K562 (cell line): Measurements from ENCODE around the gene CHAF1A. TPM values are rescaled to one million over a fixed set of nuclear protein-coding genes. Genes with fewer than 3 reads are reported as not detected.

Source experiments
- ATAC-seq: fragments of 200-7000 bp; cut with Tn5 transposase; 3 replicates; pipeline ENCODE4 v1.9.1; 2020; ENCODE audit warnings: moderate library complexity
- BruUV-seq: library from RNA; stranded (reverse); fragments of 400-500 nt; replicated peaks from 2 replicates; lab custom pipeline; 2021; lab: Mats Ljungman, UMichigan
- CTCF ChIA-PET: fragments of 300-600 bp; formaldehyde crosslinking; extraction: SDS; loops from one replicate; lab custom pipeline; 2021; ENCODE audit warnings: low intra/inter-chr PET ratio; lab: Yijun Ruan, JAX
- POLR2A ChIA-PET: fragments of 300-600, 350-650 bp; sonication (Branson Sonifier 250); formaldehyde crosslinking; extraction: SDS; loops from one replicate; lab custom pipeline; 2021; ENCODE audit warnings: antibody characterized with exemption, inconsistent platforms; lab: Yijun Ruan, JAX
- DNase-seq, 4 experiments: peaks; one replicate each; pipeline versions ENCODE4 v3.0.0 to v3.0.0-alpha.2; 2011 to 2018; ENCODE audit warnings: low spot score in 3 of 4, mixed read lengths in 3 of 4; ENCODE audit errors: extremely low read depth in 1 of 4
- FAIRE-seq: peaks from 2 replicates; lab custom pipeline; 2011; peaks lifted over from hg19 to GRCh38; lab: Jason Lieb, UNC
- H2AFZ ChIP-seq: 2 replicates; pipeline ENCODE4 v1.6.0; 2011; ENCODE audit warnings: low read depth, low read length, control low read depth, inconsistent platforms
- H3K27ac ChIP-seq: fragments of 200-600 bp; 3 replicates; pipeline ENCODE4 v1.8.0; 2011; ENCODE audit warnings: low read depth, mild to moderate bottlenecking, control low read depth, inconsistent platforms, low read length, moderate library complexity, mixed read lengths; ENCODE audit errors: extremely low read depth
- H3K27me3 ChIP-seq, 2 experiments: fragments of 300-600 bp in 1 of 2; 2 replicates in 1 of 2; 3 replicates in 1 of 2; pipeline versions ENCODE4 v1.6.0 to v1.8.0; 2011; ENCODE audit warnings: inconsistent platforms in 2 of 2, low read length in 2 of 2, mild to moderate bottlenecking in 1 of 2, mixed read lengths in 1 of 2, moderate library complexity in 1 of 2; ENCODE audit not compliant: control insufficient read depth in 2 of 2, insufficient read depth in 2 of 2
- H3K36me3 ChIP-seq: fragments of 300-600 bp; 3 replicates; pipeline ENCODE4 v1.8.0; 2011; ENCODE audit warnings: mild to moderate bottlenecking, low read length, inconsistent platforms; ENCODE audit not compliant: control insufficient read depth, insufficient read depth
- H3K4me1 ChIP-seq, 2 experiments: fragments of 200-600 bp in 1 of 2; replicated peaks in 1 of 2; 2 replicates in 1 of 2; 3 replicates in 1 of 2; pipeline versions ENCODE4 v1.5.1 to v1.8.0; 2011; ENCODE audit warnings: inconsistent platforms in 2 of 2, low read length in 2 of 2, mild to moderate bottlenecking in 1 of 2, mixed read lengths in 1 of 2, moderate library complexity in 1 of 2; ENCODE audit not compliant: control insufficient read depth in 2 of 2, insufficient read depth in 2 of 2
- H3K4me2 ChIP-seq: 2 replicates; pipeline ENCODE4 v1.6.1; 2011; ENCODE audit warnings: low read length, control low read depth, inconsistent platforms, mixed read lengths; ENCODE audit not compliant: insufficient read depth
- H3K4me3 ChIP-seq: fragments of 200-600 bp; sonication (generic), shearing (Covaris generic); 2 replicates; pipeline ENCODE4 v1.5.1; 2016; ENCODE audit warnings: control low read depth, inconsistent platforms
- H3K79me2 ChIP-seq: fragments of 200-600 bp; 3 replicates; pipeline ENCODE4 v1.8.0; 2011; ENCODE audit warnings: low read length, inconsistent platforms; ENCODE audit not compliant: control insufficient read depth, insufficient read depth
- H3K9ac ChIP-seq, 2 experiments: 2 replicates each; pipeline versions ENCODE4 v1.6.0 to v1.6.1; 2011; ENCODE audit warnings: low read depth in 2 of 2, low read length in 2 of 2, control low read depth in 1 of 2, inconsistent platforms in 1 of 2, mild to moderate bottlenecking in 1 of 2, mixed read lengths in 1 of 2; ENCODE audit not compliant: insufficient read depth in 1 of 2
- H3K9me1 ChIP-seq: one replicate; pipeline ENCODE4 v1.6.0; 2011; ENCODE audit warnings: inconsistent platforms, mild to moderate bottlenecking, low read length, moderate library complexity; ENCODE audit not compliant: control insufficient read depth, insufficient read depth
- H3K9me3 ChIP-seq: replicated peaks from 2 replicates; pipeline ENCODE4 v1.5.1; 2011; ENCODE audit warnings: low read depth, low read length, inconsistent platforms; ENCODE audit not compliant: control insufficient read depth, insufficient read depth
- H4K20me1 ChIP-seq: replicated peaks from 2 replicates; pipeline ENCODE4 v1.6.1; 2011; ENCODE audit warnings: low read length, inconsistent platforms, mixed read lengths; ENCODE audit not compliant: control insufficient read depth, insufficient read depth
- FOXA1 ChIP-seq: fragments of 450-650 bp; IDR thresholded peaks from 2 replicates; pipeline ENCODE4 v1.6.1; 2016; ENCODE audit warnings: mild to moderate bottlenecking, borderline replicate concordance
- HIVEP1 ChIP-seq: fragments of 250-450 bp; sonication (Bioruptor Pico); IDR thresholded peaks from 2 replicates; pipeline ENCODE4 v1.4.0; 2020; ENCODE audit warnings: mild to moderate bottlenecking
- NRF1 ChIP-seq, 2 experiments: fragments of 450-650 bp; IDR thresholded peaks in 1 of 2; conservative IDR thresholded peaks in 1 of 2; 2 replicates each; pipeline ENCODE4 v1.6.1; 2014; ENCODE audit warnings: mild to moderate bottlenecking in 2 of 2
- POLR2G ChIP-seq: fragments of 200-400 bp; formaldehyde crosslinking; IDR thresholded peaks from 2 replicates; pipeline ENCODE4 v1.6.1; 2017; ENCODE audit warnings: low read depth, mild to moderate bottlenecking, antibody characterized with exemption, low read length, moderate library complexity
- PPARD ChIP-seq: fragments of 250-450 bp; sonication (Bioruptor Pico); IDR thresholded peaks from 2 replicates; pipeline ENCODE4 v1.8.0; 2022; ENCODE audit warnings: inconsistent platforms, mild to moderate bottlenecking, moderate library complexity
- TCF7 ChIP-seq: sonication (generic); IDR thresholded peaks from 2 replicates; pipeline ENCODE4 v1.6.1; 2016; ENCODE audit warnings: antibody characterized with exemption, borderline replicate concordance
- ZNF785 ChIP-seq: fragments of 250-450 bp; sonication (Bioruptor Pico); IDR thresholded peaks from 2 replicates; pipeline ENCODE4 v1.4.0; 2020; ENCODE audit warnings: mild to moderate bottlenecking
- WGBS: fragments of 100-300 bp; shearing (Covaris generic); methylation state at CpG from one replicate; pipeline ENCODE4 v1.1.6; 2016; ENCODE audit warnings: low coverage, mixed read lengths; ENCODE audit not compliant: insufficient coverage; ENCODE audit errors: missing lambda C conversion rate; 5-methylcytosine and 5-hydroxymethylcytosine counted together
- in situ Hi-C: fragments of 300-500 bp; cut with MboI; formaldehyde crosslinking; loops from 4 replicates; pipeline ENCODE4 v1.15.0; 2018; ENCODE audit warnings: inconsistent platforms, mixed read lengths
- intact Hi-C: fragments of 100-400 bp; cut with micrococcal nuclease; formaldehyde crosslinking; loops from 2 replicates; pipeline ENCODE4 v1.14.2; 2022
- polyA plus RNA-seq, 8 experiments: library from polyadenylated mRNA; depleted of rRNA in 4 of 8; stranded (reverse) in 5 of 8; unstranded in 3 of 8; fragments of >200 nt; fragmentation: Nextera tagmentation in 2 of 8; fragmentation: Illumina TruSeq in 1 of 8; extraction: Ambion mirVana in 2 of 8; extraction: Trizol in 1 of 8; gene quantifications; 2 replicates each; pipeline versions ENCODE4 v1.2.1 to v1.2.3, GENCODE V29; 2011 to 2014; ENCODE audit warnings: inconsistent platforms in 1 of 8, missing spikeins in 1 of 8
- total RNA-seq, 7 experiments: library from RNA; depleted of rRNA in 6 of 7; stranded (reverse); fragments of >200 nt in 6 of 7; fragmentation: Illumina TruSeq in 2 of 7; extraction: Trizol in 2 of 7; gene quantifications; 2 replicates each; pipeline versions ENCODE4 v1.2.1 to v1.2.3, GENCODE V29; 2011 to 2021; ENCODE audit warnings: low replicate concordance in 1 of 7
- TF ChIP-seq, protein P1 (sequence below): sonication (generic); formaldehyde crosslinking; IDR thresholded peaks from 2 replicates; pipeline ENCODE4 v1.8.1; 2023; ENCODE audit warnings: mild to moderate bottlenecking, missing genetic modification reagents
- TF ChIP-seq, protein P2 (sequence below): fragments of 200-800 bp; sonication (Bioruptor generic); IDR thresholded peaks from 2 replicates; pipeline ENCODE4 v1.6.1; 2017; ENCODE audit warnings: missing genetic modification characterization, missing compliant biosample characterization
- TF ChIP-seq, protein P3 (sequence below): fragments of 250-450 bp; sonication (Bioruptor Pico); IDR thresholded peaks from 2 replicates; pipeline ENCODE4 v1.8.0; 2021; ENCODE audit warnings: mild to moderate bottlenecking, moderate library complexity
- TF ChIP-seq, protein P4 (sequence below): fragments of 450-650 bp; IDR thresholded peaks from 2 replicates; pipeline ENCODE4 v1.6.1; 2017; ENCODE audit warnings: mild to moderate bottlenecking, moderate library complexity
- TF ChIP-seq, protein P5 (sequence below): fragments of 250-450 bp; sonication (Bioruptor Pico); IDR thresholded peaks from 2 replicates; pipeline ENCODE4 v1.5.0; 2021; ENCODE audit warnings: mild to moderate bottlenecking, borderline replicate concordance

Gene CHAF1A
- total and polyA plus RNA-seq, 9 of the 15 experiments (the other 6 are each of a cell fraction or from before 2014, with no cell fraction given), result 1.6 to 86.9 (median 45.2) TPM

DNA sequence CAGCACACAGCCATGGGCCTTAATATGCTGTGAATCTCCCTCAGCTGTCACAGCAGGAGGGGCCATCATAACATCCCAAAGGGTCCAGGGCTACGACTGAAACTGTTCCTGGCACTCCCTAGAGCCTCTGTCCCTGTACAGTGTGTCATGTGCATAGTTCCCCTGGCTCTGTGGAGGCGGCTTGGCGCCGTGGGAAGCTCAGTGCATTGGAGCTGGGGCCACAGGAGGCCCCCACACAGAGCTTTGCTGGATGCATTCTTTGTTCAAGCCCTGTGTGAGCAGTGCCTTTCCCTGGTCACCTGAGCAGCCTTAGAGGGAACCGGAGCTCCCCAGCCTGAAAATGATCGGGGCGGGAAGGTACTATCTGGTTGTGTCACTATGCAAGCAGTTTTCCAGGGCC lies 33.8 kb downstream of the CHAF1A start:
- H3K9me3 ChIP-seq, result no peaks in the 10 kb centered on the region
- no peak overlapping the region for H3K27ac ChIP-seq
- H3K4me2 ChIP-seq, result no peak overlapping the region
- TF ChIP-seq, protein P1, sequence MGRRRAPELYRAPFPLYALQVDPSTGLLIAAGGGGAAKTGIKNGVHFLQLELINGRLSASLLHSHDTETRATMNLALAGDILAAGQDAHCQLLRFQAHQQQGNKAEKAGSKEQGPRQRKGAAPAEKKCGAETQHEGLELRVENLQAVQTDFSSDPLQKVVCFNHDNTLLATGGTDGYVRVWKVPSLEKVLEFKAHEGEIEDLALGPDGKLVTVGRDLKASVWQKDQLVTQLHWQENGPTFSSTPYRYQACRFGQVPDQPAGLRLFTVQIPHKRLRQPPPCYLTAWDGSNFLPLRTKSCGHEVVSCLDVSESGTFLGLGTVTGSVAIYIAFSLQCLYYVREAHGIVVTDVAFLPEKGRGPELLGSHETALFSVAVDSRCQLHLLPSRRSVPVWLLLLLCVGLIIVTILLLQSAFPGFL (CRISPR knock-in tag), result no peak
- TF ChIP-seq, protein P2, sequence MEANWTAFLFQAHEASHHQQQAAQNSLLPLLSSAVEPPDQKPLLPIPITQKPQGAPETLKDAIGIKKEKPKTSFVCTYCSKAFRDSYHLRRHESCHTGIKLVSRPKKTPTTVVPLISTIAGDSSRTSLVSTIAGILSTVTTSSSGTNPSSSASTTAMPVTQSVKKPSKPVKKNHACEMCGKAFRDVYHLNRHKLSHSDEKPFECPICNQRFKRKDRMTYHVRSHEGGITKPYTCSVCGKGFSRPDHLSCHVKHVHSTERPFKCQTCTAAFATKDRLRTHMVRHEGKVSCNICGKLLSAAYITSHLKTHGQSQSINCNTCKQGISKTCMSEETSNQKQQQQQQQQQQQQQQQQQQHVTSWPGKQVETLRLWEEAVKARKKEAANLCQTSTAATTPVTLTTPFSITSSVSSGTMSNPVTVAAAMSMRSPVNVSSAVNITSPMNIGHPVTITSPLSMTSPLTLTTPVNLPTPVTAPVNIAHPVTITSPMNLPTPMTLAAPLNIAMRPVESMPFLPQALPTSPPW (CRISPR knock-in tag), result no peak
- TF ChIP-seq HIVEP1 (no peak), ZNF785 (CRISPR knock-in tag) (no peak), TCF7 (no peak), POLR2G (no peak), FOXA1 (no peak), NRF1 (conservative IDR thresholded peaks at IDR 0.05 in 1 of 2, IDR thresholded peaks at IDR 0.05 in 1 of 2) (no peak), PPARD (CRISPR knock-in tag) (no peak)
- TF ChIP-seq, protein P3, sequence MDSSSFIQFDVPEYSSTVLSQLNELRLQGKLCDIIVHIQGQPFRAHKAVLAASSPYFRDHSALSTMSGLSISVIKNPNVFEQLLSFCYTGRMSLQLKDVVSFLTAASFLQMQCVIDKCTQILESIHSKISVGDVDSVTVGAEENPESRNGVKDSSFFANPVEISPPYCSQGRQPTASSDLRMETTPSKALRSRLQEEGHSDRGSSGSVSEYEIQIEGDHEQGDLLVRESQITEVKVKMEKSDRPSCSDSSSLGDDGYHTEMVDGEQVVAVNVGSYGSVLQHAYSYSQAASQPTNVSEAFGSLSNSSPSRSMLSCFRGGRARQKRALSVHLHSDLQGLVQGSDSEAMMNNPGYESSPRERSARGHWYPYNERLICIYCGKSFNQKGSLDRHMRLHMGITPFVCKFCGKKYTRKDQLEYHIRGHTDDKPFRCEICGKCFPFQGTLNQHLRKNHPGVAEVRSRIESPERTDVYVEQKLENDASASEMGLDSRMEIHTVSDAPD (CRISPR knock-in tag), result no peak
- TF ChIP-seq, protein P4, sequence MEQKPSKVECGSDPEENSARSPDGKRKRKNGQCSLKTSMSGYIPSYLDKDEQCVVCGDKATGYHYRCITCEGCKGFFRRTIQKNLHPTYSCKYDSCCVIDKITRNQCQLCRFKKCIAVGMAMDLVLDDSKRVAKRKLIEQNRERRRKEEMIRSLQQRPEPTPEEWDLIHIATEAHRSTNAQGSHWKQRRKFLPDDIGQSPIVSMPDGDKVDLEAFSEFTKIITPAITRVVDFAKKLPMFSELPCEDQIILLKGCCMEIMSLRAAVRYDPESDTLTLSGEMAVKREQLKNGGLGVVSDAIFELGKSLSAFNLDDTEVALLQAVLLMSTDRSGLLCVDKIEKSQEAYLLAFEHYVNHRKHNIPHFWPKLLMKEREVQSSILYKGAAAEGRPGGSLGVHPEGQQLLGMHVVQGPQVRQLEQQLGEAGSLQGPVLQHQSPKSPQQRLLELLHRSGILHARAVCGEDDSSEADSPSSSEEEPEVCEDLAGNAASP, result no peak
- TF ChIP-seq, protein P5, sequence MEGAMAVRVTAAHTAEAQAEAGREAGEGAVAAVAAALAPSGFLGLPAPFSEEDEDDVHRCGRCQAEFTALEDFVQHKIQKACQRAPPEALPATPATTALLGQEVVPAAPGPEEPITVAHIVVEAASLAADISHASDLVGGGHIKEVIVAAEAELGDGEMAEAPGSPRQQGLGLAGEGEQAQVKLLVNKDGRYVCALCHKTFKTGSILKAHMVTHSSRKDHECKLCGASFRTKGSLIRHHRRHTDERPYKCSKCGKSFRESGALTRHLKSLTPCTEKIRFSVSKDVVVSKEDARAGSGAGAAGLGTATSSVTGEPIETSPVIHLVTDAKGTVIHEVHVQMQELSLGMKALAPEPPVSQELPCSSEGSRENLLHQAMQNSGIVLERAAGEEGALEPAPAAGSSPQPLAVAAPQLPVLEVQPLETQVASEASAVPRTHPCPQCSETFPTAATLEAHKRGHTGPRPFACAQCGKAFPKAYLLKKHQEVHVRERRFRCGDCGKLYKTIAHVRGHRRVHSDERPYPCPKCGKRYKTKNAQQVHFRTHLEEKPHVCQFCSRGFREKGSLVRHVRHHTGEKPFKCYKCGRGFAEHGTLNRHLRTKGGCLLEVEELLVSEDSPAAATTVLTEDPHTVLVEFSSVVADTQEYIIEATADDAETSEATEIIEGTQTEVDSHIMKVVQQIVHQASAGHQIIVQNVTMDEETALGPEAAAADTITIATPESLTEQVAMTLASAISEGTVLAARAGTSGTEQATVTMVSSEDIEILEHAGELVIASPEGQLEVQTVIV (CRISPR knock-in tag), result no peak
- DNase-seq (no peak), ATAC-seq (no peak; the same call in 2 of the 3 replicates), FAIRE-seq (no peak)
- 90% methylated on average over 7 of the region's 7 CpGs for WGBS
- no TSS peak for BruUV-seq
- H3K9ac ChIP-seq, result peak overlapping the region in 1 of 2 experiments; percentile 17; a peak in 1 of 4 replicates
- in situ Hi-C loops, result no loop called here
- peaks cover 85% of the 10 kb centered on the region; the same call in 2 of the 3 replicates for H3K36me3 ChIP-seq
- H3K9me1 ChIP-seq, result peaks cover 4% of the 10 kb centered on the region
- intact Hi-C loops, result no loop called here
- ChIA-PET CTCF (no interaction called here), POLR2A (interaction anchor here (0.8 to 1.0 kb wide), 2 partner anchors 9 to 20 kb away, joined by 3 to 5 read pairs; no protein-coding TSS in a partner anchor)
- no peak overlapping the region for H3K4me3 ChIP-seq
- H4K20me1 ChIP-seq, result no peaks in the 10 kb centered on the region
- no peak overlapping the region for H2AFZ ChIP-seq
- peaks cover 0 to 2% of the 10 kb centered on the region in 2 experiments; a peak in 1 of 5 replicates for H3K4me1 ChIP-seq
- H3K79me2 ChIP-seq, result peaks cover 2% of the 10 kb centered on the region; the same call in 1 of the 3 replicates
- no peaks in the 10 kb centered on the region for H3K27me3 ChIP-seq
